Measurements from ENCODE around the gene GRHL1.

GRCh38 chr2:10002681-10003080, 51.2 kb downstream of the GRHL1 start:
- TF ChIP-seq CTCF (IDR thresholded peaks at IDR 0.05; ENCODE audit: low read depth, low read length, poor library complexity, severe bottlenecking) (no peak), EZH2phosphoT487 (IDR thresholded peaks at IDR 0.05; ENCODE audit: borderline replicate concordance, low read length) (no peak)
